ENCODE measurements around the gene BIN1.

Gene BIN1

GRCh38 chr2:127027715-127028114 lies 79.2 kb downstream of the BIN1 start:
- H3K9ac ChIP-seq (ENCODE audit: low read depth, low read length), result no peak overlapping the region
- no peak overlapping the region for H3K4me3 ChIP-seq (ENCODE audit: low read depth in 1 of 2, low read length in 2 of 2)
- no peak for TF ChIP-seq EZH2 (IDR thresholded peaks at IDR 0.05; ENCODE audit: borderline replicate concordance, low read depth, low read length, severe bottlenecking)
- TF ChIP-seq CTCF (IDR thresholded peaks at IDR 0.05; ENCODE audit: borderline replicate concordance, extremely low read depth, low read length, poor library complexity, severe bottlenecking), result peak; percentile 27
- H3K4me2 ChIP-seq (ENCODE audit: insufficient read depth, low read length), result no peak overlapping the region
- no peaks in the 10 kb centered on the region for H3K36me3 ChIP-seq (ENCODE audit: insufficient read depth, low read length)
- ATAC-seq (ENCODE audit: insufficient read depth, low read depth) (no peak), DNase-seq (no peak)
- no peaks in the 10 kb centered on the region for H4K20me1 ChIP-seq (ENCODE audit: insufficient read depth, low read length)
- no peak overlapping the region for H3K27ac ChIP-seq (ENCODE audit: low read length)
- no peak overlapping the region for H2AFZ ChIP-seq (ENCODE audit: low read depth, low read length)
- no peaks in the 10 kb centered on the region for H3K9me3 ChIP-seq (ENCODE audit: insufficient read depth, low read length, severe bottlenecking)
- H3K4me1 ChIP-seq (ENCODE audit: insufficient read depth, low read length), result no peaks in the 10 kb centered on the region
- peaks cover 5% of the 10 kb centered on the region for H3K27me3 ChIP-seq (ENCODE audit: insufficient read depth, low read length, poor library complexity)
- no peaks in the 10 kb centered on the region for H3K79me2 ChIP-seq (ENCODE audit: insufficient read depth, low read length)

- DNase-seq (no peak), ATAC-seq (ENCODE audit: insufficient read depth, low read depth) (no peak)
- Histone ChIP-seq H2AFZ (ENCODE audit: low read depth, low read length) (no peak overlapping the region), H3K9me3 (ENCODE audit: insufficient read depth, low read length, severe bottlenecking) (no peaks in the 10 kb centered on the region), H3K4me3 (ENCODE audit: low read depth in 1 of 2, low read length in 2 of 2) (no peak overlapping the region), H3K79me2 (ENCODE audit: insufficient read depth, low read length) (no peaks in the 10 kb centered on the region), H3K27ac (ENCODE audit: low read length) (no peak overlapping the region), H3K27me3 (ENCODE audit: insufficient read depth, low read length, poor library complexity) (peaks cover 2% of the 10 kb centered on the region), H3K4me1 (ENCODE audit: insufficient read depth, low read length) (no peaks in the 10 kb centered on the region), H3K4me2 (ENCODE audit: insufficient read depth, low read length) (no peak overlapping the region), H3K36me3 (ENCODE audit: insufficient read depth, low read length) (no peaks in the 10 kb centered on the region), H3K9ac (ENCODE audit: low read depth, low read length) (no peak overlapping the region), H4K20me1 (ENCODE audit: insufficient read depth, low read length) (no peaks in the 10 kb centered on the region)
- TF ChIP-seq EZH2 (IDR thresholded peaks at IDR 0.05; ENCODE audit: borderline replicate concordance, low read depth, low read length, severe bottlenecking), result no peak
- no peak for TF ChIP-seq CTCF (IDR thresholded peaks at IDR 0.05; ENCODE audit: borderline replicate concordance, extremely low read depth, low read length, poor library complexity, severe bottlenecking)
Measured at GRCh38 chr2:127025359-127026166, 81.4 kb downstream of the BIN1 start.

GRCh38 chr2:127024769-127025358 lies 82.1 kb downstream of the BIN1 start:
- no peaks in the 10 kb centered on the region for H3K4me1 ChIP-seq (ENCODE audit: insufficient read depth, low read length)
- no peaks in the 10 kb centered on the region for H4K20me1 ChIP-seq (ENCODE audit: insufficient read depth, low read length)
- H3K79me2 ChIP-seq (ENCODE audit: insufficient read depth, low read length), result no peaks in the 10 kb centered on the region
- no peak overlapping the region for H3K9ac ChIP-seq (ENCODE audit: low read depth, low read length)
- H3K27me3 ChIP-seq (ENCODE audit: insufficient read depth, low read length, poor library complexity), result peaks cover 4% of the 10 kb centered on the region
- no peak for DNase-seq
- H3K4me3 ChIP-seq (ENCODE audit: low read depth in 1 of 2, low read length in 2 of 2), result no peak overlapping the region
- no peak overlapping the region for H3K27ac ChIP-seq (ENCODE audit: low read length)
- H3K36me3 ChIP-seq (ENCODE audit: insufficient read depth, low read length), result no peaks in the 10 kb centered on the region
- TF ChIP-seq EZH2 (IDR thresholded peaks at IDR 0.05; ENCODE audit: borderline replicate concordance, low read depth, low read length, severe bottlenecking) (no peak), CTCF (IDR thresholded peaks at IDR 0.05; ENCODE audit: borderline replicate concordance, extremely low read depth, low read length, poor library complexity, severe bottlenecking) (no peak)
- H2AFZ ChIP-seq (ENCODE audit: low read depth, low read length), result no peak overlapping the region
- ATAC-seq (ENCODE audit: insufficient read depth, low read depth), result no peak
- no peak overlapping the region for H3K4me2 ChIP-seq (ENCODE audit: insufficient read depth, low read length)
- no peaks in the 10 kb centered on the region for H3K9me3 ChIP-seq (ENCODE audit: insufficient read depth, low read length, severe bottlenecking)

Data from DND-41 (cell line).